Skeletal muscle satellite cell (primary cell): ENCODE data around the gene TBL3.
"Not testable (repeated sequence)": the region's sequence is repeated elsewhere in the genome, so short reads cannot be mapped to it uniquely, and the experiment has no call there.

Source experiments
- H3K27me3 ChIP-seq: 2 replicates; pipeline ENCODE4 v1.7.0; 2013; ENCODE audit warnings: low read length; ENCODE audit not compliant: control insufficient read depth, insufficient read depth
- H3K36me3 ChIP-seq: 2 replicates; pipeline ENCODE4 v1.7.0; 2013; ENCODE audit warnings: mild to moderate bottlenecking, control low read depth, low read length; ENCODE audit not compliant: insufficient read depth
- H3K4me1 ChIP-seq: 2 replicates; pipeline ENCODE4 v1.7.0; 2013; ENCODE audit warnings: low read length; ENCODE audit not compliant: control insufficient read depth, insufficient read depth
- H3K4me2 ChIP-seq: 2 replicates; pipeline ENCODE4 v1.7.0; 2013; ENCODE audit warnings: mild to moderate bottlenecking, low read length
- H3K4me3 ChIP-seq: 2 replicates; pipeline ENCODE4 v1.7.0; 2013; ENCODE audit warnings: low read length
- H3K9ac ChIP-seq: 2 replicates; pipeline ENCODE4 v1.7.0; 2013; ENCODE audit warnings: mild to moderate bottlenecking, low read depth, low read length, moderate library complexity
- H3K9me3 ChIP-seq: replicated peaks from 2 replicates; pipeline ENCODE4 v1.7.0; 2013; ENCODE audit warnings: mild to moderate bottlenecking, control low read depth, low read length

TBL3 gene

DNA sequence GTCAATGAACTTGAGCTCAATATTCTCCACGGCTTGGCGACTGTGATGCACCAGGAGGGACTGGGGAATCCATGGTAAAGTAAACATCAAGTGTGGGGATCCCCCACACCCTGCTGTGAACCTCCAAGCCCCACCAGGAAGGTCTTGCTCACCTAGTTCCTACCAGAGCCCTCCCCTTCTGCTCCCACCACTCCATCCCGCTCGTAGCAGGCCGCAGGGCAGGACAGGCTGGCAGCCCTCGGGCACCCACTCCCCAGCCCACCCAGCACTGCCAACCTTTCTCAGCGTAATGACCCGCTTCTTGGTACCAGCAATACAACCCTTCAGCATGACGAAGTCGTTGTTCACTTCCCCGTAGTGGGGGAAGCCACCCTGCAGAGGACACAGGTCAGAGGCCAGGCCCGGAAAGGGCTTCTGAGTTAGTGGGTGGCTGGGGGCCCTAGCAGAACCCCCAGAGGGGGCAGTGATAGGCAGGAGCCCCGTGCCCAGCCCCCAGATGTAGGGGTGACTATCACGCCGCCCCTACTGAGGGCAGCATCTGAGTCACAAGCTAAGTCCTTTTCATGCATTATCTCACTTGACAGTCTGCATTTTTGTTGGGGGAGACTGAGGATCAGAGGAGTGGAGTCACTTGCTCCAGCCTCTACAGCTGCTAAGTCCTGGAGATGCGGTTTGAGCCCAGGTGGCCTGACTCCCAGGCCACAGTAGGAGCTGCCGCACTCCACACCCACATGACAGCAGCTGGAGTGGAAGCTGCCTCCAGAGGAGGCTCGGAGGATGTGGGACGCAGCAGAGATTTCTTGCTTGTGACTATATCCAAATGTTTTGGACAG lies 26.1 kb upstream of the TBL3 start:
- peaks cover 22% of the 10 kb centered on the region for H3K4me1 ChIP-seq
- H3K27me3 ChIP-seq = no peaks in the 10 kb centered on the region

DNA sequence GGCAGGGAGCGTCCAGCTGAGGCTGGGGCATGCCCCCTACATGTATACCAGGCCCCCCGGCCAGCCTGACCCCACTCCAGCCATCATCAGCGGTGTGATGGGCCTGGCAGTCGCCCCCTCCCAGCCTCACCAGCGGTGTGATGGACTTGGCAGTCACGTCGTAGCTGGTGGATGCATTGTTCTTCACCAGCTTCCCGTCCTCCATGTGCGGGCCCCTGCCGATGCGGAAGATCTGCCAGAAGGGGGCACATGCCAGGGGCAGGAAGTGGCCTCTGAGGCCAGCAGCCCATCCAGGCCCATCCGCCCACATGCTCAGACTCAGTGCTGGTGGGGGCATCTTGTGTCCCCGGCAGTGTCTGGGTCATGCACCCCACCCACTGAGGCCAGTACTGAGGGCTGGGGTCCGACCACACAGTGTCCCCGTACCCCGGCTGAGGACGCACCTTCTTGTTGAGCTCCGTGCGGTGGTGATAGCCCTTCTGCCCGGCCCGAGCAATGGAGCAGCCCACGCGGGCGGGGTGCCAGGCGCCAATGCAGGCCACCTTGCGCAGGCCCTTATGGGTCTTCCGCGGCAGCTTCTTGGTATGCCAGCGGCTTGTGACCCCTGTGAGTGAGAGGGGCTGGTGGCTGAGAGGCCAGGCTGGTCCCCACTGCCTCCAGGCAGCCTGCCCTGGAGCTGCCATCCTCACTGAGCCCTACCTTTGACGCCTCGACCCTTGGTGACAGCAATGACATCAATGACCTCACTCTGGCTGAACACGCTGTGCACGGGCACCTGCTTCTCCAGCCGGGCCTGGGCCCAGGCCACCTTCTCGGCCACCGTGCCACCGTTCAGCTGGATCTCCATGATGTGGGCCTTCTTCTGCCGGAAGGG lies 25.1 kb upstream of the TBL3 start:
- Histone ChIP-seq H3K4me2 (no peak overlapping the region), H3K4me3 (no peak overlapping the region), H3K9me3 (no peaks in the 10 kb centered on the region), H3K9ac (no peak overlapping the region), H3K27me3 (no peaks in the 10 kb centered on the region), H3K36me3 (no peaks in the 10 kb centered on the region), H3K4me1 (peaks cover 19% of the 10 kb centered on the region)

More for the DNA sequence above, 26.1 kb upstream of the TBL3 start:
- Histone ChIP-seq H3K4me2 (no peak overlapping the region), H3K9me3 (no peaks in the 10 kb centered on the region), H3K4me3 (no peak overlapping the region), H3K9ac (no peak overlapping the region), H3K36me3 (peaks cover 1% of the 10 kb centered on the region)

- H3K4me3 ChIP-seq = no peak overlapping the region
- H3K27me3 ChIP-seq = no peaks in the 10 kb centered on the region
- H3K4me1 ChIP-seq = peaks cover 13% of the 10 kb centered on the region
- no peaks in the 10 kb centered on the region for H3K36me3 ChIP-seq
- no peak overlapping the region for H3K4me2 ChIP-seq
- H3K9ac ChIP-seq = no peak overlapping the region
- H3K9me3 ChIP-seq = no peaks in the 10 kb centered on the region
Measured at GRCh38 chr16:1947369-1947670, 24.5 kb upstream of the TBL3 start.

GRCh38 chr16:1949507-1949906 lies 22.3 kb upstream of the TBL3 start:
- no peaks in the 10 kb centered on the region for H3K9me3 ChIP-seq
- H3K4me3 ChIP-seq = no peak overlapping the region
- H3K36me3 ChIP-seq = no peaks in the 10 kb centered on the region
- no peaks in the 10 kb centered on the region for H3K27me3 ChIP-seq
- H3K4me2 ChIP-seq = no peak overlapping the region
- H3K9ac ChIP-seq = no peak overlapping the region
- no peaks in the 10 kb centered on the region for H3K4me1 ChIP-seq

DNA sequence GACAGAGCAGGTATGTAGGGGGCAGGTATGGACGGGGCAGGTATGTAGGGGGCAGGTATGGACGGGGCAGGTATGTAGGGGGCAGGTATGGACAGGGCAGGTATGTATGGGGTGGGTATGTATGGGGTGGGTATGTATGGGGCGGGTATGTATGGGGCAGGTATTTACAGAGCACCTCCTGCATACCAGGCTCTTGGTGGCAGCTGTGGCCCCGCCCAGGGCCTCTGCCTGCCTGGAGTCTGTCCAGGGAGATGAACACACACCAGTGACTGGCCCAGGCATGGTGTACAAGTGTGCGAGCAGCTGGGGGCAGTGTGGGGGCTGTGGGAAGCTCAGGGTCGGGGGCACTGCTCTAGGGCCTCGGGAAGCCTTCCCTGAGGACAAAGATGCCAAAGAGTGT lies 21.8 kb upstream of the TBL3 start:
- H3K9ac ChIP-seq = no peak overlapping the region
- no peak overlapping the region for H3K4me2 ChIP-seq
- H3K4me3 ChIP-seq = no peak overlapping the region
- no peaks in the 10 kb centered on the region for H3K9me3 ChIP-seq
- H3K36me3 ChIP-seq = no peaks in the 10 kb centered on the region
- no peaks in the 10 kb centered on the region for H3K4me1 ChIP-seq
- H3K27me3 ChIP-seq = no peaks in the 10 kb centered on the region

GRCh38 chr16:1950559-1950958 lies 21.3 kb upstream of the TBL3 start:
- Histone ChIP-seq H3K4me3 (no peak overlapping the region), H3K9me3 (no peaks in the 10 kb centered on the region), H3K9ac (no peak overlapping the region), H3K4me2 (no peak overlapping the region), H3K4me1 (no peaks in the 10 kb centered on the region), H3K27me3 (no peaks in the 10 kb centered on the region), H3K36me3 (no peaks in the 10 kb centered on the region)

DNA sequence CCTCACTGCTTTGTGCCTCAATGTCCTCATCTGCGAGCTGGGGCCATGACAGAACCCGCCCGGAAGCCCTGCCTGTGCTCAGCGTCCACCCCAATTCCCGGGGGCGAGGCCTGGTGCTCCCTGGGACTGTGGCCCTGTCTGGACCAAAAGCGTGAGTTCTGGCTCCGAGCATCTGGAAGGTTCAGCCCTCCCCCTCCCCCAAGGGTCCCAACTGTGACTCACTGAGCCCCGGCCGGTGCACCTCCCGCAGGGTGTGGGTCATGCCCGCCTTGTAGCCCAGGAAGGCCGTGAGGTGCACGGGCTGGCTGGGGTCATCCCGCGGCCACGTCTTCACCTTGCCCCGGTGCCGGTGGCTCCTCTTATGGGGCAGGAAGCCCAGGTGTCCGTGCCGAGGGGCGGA lies 18.1 kb upstream of the TBL3 start:
- Histone ChIP-seq H3K9me3 (no peaks in the 10 kb centered on the region), H3K27me3 (no peaks in the 10 kb centered on the region), H3K36me3 (no peaks in the 10 kb centered on the region), H3K9ac (no peak overlapping the region), H3K4me1 (no peaks in the 10 kb centered on the region), H3K4me3 (no peak overlapping the region), H3K4me2 (no peak overlapping the region)

GRCh38 chr16:1957434-1958142 lies 14.3 kb upstream of the TBL3 start:
- not testable (repeated sequence) for H3K27me3 ChIP-seq, H3K4me2 ChIP-seq, H3K4me3 ChIP-seq, H3K9ac ChIP-seq, H3K9me3 ChIP-seq
- H3K4me1 ChIP-seq = peaks cover 17% of the 10 kb centered on the region
- peaks cover 16% of the 10 kb centered on the region for H3K36me3 ChIP-seq

- H3K36me3 ChIP-seq = peaks cover 22% of the 10 kb centered on the region
- H3K4me1 ChIP-seq = peaks cover 21% of the 10 kb centered on the region
- H3K4me3 ChIP-seq, H3K9me3 ChIP-seq, H3K27me3 ChIP-seq, H3K9ac ChIP-seq, H3K4me2 ChIP-seq: not testable (repeated sequence)
Measured at GRCh38 chr16:1958143-1958491, 13.7 kb upstream of the TBL3 start.

DNA sequence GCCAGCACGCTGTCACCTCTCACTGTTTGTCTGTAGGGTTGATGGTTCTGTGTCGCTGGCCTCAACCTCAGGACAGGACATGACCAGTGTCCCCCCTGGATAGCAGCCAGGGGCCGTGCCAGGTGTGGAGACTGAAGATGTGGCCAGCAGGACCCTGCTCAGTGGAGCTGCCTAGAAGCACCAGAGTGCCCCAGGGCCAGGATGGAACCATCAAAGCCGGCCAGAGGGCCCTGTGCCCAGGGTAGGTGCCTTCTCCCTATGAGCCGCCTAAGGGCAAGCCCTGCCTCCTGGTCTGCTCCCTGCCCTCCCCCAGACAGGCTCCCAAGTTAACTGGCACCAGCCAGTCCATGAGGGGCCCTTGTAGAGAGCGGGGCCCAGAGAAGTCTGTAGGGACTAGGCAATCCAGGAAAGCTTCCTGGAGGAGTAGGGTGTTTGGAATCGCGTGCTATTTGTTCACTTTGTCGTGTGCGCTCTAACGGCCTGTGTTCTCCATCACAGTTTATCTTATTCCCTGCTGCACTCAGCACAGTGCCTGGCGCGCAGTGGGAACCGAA lies 13.1 kb upstream of the TBL3 start:
- no peaks in the 10 kb centered on the region for H3K27me3 ChIP-seq
- peaks cover 26% of the 10 kb centered on the region for H3K36me3 ChIP-seq
- H3K4me3 ChIP-seq = peak overlapping the region; percentile 50
- H3K9me3 ChIP-seq = no peaks in the 10 kb centered on the region
- H3K9ac ChIP-seq = peak overlapping the region; percentile 89
- peak overlapping the region; percentile 84 for H3K4me2 ChIP-seq
- H3K4me1 ChIP-seq = peaks cover 24% of the 10 kb centered on the region

DNA sequence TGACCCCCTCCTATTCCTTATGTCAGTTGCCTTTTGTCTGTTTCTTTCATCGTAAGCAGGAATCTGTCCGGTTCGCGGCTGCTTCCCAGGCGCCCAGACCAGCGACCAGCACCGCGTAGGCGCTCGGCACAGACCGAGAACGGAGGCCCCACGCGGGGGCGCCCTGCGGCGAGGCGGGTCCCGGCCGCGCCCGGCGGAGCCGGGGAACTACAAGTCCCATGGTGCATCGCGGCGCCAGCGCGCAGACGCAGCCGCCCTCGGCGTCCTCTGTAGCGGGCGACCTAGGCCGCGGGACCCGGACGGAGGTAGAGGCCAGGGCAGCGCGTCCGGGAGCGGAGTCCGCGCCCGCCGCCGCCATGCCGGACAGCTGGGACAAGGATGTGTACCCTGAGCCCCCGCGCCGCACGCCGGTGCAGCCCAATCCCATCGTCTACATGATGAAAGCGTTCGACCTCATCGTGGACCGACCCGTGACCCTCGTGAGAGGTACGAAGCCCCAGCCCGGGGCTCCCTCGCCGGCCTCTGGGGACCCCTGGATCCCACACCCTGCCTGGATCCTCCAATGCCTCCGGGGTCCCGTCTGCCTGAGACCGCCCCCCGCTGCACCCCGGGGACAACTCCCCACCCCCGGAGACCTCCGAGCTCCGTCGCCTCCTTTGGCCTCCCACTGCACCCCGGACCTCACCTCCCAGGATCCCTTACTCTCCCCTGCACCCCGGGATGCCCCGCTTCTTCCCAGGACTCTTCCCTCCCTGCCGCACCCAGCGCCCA lies 12.4 kb upstream of the TBL3 start, which contains the start of gene NDUFB10:
NDUFB10 (plus strand) TSS at position 270 of the 771 bp plus-strand sequence; CDS start at position 357, 87 bp downstream.
- H3K4me1 ChIP-seq = peaks cover 24% of the 10 kb centered on the region

More for the DNA sequence above, 12.4 kb upstream of the TBL3 start, which contains the start of gene NDUFB10:
- no peaks in the 10 kb centered on the region for H3K9me3 ChIP-seq
- peak within 1 kb of the TSS; percentile 89 for H3K9ac ChIP-seq
- H3K4me2 ChIP-seq = peak within 1 kb of the TSS; percentile 84
- peaks cover 30% of the 10 kb centered on the region for H3K36me3 ChIP-seq
- H3K27me3 ChIP-seq = no peaks in the 10 kb centered on the region
- H3K4me3 ChIP-seq = peak within 1 kb of the TSS; percentile 80
